Stimulated activated naive CD4-positive, alpha-beta T cell (primary cell): ENCODE data around the gene SPRYD3.
"Not testable (repeated sequence)": the region's sequence is repeated elsewhere in the genome, so short reads cannot be mapped to it uniquely, and the experiment has no call there.

Experiments
- DNase-seq, 6 experiments: peaks; one replicate each; lab custom pipeline; 2025; lab: John Stamatoyannopoulos, UW

The SPRYD3 gene

DNA sequence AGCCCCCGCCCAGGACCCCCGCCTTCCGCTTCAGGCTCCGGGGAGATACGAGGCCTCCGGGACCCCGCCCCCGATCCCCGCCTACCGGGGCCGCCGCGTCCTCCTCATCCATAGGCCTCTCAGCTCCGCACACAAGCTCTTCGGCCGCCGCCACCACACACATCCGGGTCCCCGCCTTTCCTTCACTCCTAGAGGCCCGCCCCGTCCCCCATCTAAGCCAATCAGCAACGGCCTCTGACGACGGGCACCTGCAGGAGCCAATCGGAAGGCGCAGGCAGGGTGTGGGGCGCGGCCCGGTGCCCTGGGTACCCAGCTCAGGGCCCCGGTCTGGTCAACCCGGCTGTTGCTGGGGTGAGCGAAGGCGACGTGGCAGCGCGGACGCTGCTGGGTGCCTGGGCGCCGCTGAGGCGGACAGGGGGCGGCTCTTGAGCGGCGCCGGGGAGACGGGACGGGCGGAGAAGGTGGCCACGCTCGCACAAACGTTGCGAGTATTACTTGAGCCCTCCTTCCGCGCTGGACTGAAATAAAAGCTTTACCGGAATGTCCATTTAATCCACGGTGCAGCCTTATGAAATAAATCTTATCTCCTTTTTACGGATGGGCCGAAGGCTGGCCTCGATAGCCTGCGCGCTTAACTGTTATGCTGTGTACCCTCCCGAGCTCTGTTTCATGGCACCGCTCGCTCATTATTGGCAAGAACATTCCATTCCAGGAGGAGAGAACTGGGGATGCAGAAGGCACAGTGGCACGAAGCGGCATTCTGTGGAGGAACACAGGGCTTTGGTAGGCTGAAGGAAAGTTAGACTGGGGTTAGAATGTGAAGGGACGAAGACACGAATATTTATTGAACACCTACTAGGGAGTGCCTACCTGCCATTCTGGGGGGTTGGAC lies at the start of gene SPRYD3:
Gene SPRYD3 (minus strand): TSS at position 165 of the 892 bp plus-strand sequence. CDS start 57 bp downstream, at position 108.
- DNase-seq, result peak; percentile 93 to 98 (median 96)

- no peak for DNase-seq
These were observed 48.0 kb upstream of the SPRYD3 start for GRCh38 chr12:53127169-53127568.

- no peak for DNase-seq
These were observed 45.1 kb upstream of the SPRYD3 start for GRCh38 chr12:53124352-53124723.

- no peak for DNase-seq
These were observed 44.6 kb upstream of the SPRYD3 start for GRCh38 chr12:53123578-53124351.

GRCh38 chr12:53122961-53123468 lies 43.8 kb upstream of the SPRYD3 start:
- DNase-seq, result no peak

DNA sequence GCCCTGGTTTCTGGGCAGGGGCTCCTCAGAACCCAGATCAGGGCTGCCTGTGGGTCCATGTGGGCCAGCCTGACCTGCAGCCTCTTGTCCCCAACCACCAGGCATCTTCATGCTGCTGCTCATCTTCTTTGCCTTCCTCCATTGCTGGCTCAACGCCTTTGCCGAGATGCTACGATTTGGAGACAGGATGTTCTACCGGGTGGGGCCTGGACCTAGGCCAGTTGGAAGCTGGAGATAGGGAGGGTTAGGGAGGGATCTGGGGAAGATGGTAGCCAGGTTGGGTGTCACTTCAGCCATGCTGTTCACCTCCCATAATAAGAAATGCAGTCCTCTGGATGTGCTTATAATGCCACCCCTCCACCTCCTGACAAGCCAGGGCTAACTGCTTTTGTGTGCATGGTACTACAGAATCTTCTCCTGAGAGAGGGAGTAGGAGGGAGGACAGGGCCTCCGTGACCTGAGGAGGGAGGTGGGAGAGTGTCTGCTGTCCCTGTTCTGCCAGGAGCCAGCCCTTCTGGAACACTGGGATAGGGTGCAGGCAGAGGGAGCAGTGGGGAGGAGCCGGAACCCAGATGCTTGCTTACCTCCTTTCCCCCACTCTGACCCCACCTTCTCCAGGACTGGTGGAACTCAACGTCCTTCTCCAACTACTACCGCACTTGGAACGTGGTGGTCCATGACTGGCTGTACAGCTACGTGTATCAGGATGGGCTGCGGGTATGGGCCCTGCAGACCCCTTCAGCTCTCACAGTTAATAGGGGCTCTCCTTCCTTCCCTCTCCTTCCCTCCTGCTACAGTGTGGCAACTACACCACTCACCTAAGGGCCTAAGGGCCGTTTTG lies 41.7 kb upstream of the SPRYD3 start:
- no peak for DNase-seq

DNA sequence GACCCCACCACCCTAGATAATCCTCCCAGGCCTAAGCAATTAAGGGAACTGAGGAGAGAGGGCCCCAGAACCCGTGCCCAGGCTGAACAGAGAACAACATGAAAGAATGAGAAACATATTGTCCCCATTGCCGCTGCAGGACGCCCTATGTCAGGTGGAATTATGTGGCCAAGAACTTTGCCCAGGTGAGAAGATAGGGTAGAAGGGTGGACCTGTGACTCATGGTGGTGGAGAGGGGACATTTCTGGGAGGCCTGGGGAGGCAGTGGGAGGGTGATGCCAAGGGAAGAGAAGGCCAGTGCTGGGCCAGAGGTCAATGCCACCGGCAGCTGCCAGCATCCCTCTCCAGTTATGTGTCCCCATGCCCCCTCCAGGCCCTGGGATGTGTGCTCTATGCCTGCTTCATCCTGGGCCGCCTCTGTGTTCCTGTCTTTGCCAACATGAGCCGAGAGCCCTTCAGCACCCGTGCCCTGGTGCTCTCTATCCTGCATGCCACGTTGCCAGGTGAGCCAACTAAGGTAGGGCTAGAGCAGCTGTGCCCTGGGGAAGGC lies 39.6 kb upstream of the SPRYD3 start:
- DNase-seq, result no peak

DNA sequence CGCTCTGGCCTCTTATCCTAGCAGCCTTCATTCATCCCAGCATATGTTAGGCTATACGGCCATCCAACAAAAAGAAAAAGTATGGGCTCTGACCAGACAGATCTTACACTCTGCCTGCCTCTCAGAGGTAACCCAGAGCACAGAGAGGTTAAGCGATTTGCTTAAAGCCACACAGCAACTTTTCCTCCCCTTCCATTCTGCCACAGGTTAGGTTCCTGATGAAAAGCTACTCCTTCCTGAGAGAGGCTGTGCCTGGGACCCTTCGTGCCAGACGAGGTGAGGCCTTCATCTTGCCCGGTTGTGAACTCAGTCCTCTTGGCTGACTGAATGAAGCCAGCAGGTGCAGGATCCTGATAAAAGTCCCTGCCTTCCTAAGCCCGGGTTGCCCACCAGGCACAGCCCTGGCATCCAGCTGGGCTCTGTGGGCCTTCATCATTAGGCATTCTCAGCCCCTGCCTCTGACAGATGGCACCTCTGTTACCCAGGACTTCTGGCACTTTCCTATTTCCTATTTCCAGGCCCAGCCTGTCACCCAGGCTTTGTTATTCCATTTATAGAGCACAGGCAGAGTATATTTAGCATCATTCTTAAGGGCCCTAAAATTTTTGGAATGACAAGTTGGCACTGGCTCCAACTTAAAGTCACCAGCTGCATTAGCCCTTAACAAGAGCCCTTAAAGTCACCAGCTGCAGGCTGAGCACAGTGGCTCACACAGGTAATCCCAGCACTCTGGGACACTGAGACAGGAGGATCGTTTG lies 36.9 kb upstream of the SPRYD3 start:
- DNase-seq, result no peak

DNA sequence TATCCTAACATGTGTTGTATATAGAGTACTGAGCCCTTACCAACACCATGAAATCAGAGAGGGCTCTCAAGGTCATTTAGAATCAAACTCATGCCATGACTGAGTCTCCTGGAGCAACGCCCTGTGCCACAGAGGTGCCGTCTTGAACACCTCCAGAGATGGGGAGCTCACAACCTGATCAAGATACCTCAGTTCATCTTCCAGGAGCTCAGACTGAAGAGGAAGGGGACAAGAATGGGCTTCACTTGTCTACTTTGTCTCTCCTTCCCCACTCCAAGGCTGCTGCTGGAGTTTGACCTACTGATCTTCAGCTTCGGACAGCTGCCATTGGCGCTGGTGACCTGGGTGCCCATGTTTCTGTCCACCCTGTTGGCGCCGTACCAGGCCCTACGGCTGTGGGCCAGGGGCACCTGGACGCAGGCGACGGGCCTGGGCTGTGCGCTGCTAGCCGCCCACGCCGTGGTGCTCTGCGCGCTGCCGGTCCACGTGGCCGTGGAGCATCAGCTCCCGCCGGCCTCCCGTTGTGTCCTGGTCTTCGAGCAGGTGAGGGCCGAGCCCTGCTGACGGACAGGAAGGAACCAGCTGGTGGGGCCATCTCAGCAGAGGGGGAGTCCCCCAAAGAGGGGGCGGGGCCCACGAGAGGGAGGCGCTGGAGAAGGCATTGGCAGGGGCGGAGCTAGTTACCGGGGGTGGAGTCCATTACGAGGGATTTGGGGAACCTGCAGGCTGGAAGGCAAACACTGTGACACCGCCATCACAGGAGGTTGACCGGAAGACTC lies 36.1 kb upstream of the SPRYD3 start:
- DNase-seq, result no peak

DNA sequence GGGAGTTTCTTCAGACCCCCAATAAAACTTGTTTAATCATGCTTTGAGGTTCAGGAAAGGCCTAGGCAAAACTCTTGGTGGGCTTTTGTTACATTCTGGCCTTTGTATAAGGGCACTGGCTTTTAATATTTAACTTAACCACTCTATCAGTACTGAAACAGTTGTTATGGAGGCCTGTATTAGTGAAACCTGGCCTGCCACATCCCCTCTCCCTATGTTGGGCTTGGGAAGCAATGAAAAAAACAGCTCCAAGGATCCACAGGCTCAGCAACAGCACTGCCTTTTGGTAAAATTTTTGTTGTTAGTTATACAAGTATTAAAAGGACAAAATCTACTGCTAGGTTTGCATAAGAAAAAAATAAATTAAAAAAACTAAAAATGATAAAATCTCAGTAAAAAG lies 34.8 kb upstream of the SPRYD3 start:
- no peak for DNase-seq

- no peak for DNase-seq
These were observed 34.0 kb upstream of the SPRYD3 start for GRCh38 chr12:53113136-53113705.

GRCh38 chr12:53112431-53112830 lies 33.2 kb upstream of the SPRYD3 start:
- DNase-seq, result not testable (repeated sequence)

DNA sequence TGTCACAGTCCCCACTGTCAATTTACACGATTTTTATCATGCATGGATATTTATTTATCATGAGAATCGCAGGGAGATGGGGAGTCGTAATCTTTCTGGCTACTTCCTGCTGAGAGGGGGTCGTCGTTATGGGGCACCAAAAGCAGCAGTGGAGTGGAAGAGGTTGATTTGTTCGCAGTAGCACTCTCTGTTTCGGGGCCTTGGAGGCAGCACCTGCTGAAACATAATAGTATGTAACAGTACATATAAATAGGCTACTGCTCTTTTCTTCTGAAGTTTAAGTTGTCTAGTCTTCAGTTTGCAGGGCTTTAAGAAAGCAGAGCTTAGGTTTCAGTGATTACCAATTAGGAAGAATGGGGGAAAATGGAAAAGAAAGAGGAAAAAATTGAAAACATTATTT lies 27.9 kb upstream of the SPRYD3 start:
- no peak for DNase-seq

GRCh38 chr12:53105712-53106439 lies 26.7 kb upstream of the SPRYD3 start:
- DNase-seq, result no peak

GRCh38 chr12:53105256-53105655 lies 26.1 kb upstream of the SPRYD3 start:
- no peak for DNase-seq

- peak in 1 of 6 experiments; percentile 12 for DNase-seq
These were observed 24.7 kb upstream of the SPRYD3 start for GRCh38 chr12:53103860-53104305.

DNA sequence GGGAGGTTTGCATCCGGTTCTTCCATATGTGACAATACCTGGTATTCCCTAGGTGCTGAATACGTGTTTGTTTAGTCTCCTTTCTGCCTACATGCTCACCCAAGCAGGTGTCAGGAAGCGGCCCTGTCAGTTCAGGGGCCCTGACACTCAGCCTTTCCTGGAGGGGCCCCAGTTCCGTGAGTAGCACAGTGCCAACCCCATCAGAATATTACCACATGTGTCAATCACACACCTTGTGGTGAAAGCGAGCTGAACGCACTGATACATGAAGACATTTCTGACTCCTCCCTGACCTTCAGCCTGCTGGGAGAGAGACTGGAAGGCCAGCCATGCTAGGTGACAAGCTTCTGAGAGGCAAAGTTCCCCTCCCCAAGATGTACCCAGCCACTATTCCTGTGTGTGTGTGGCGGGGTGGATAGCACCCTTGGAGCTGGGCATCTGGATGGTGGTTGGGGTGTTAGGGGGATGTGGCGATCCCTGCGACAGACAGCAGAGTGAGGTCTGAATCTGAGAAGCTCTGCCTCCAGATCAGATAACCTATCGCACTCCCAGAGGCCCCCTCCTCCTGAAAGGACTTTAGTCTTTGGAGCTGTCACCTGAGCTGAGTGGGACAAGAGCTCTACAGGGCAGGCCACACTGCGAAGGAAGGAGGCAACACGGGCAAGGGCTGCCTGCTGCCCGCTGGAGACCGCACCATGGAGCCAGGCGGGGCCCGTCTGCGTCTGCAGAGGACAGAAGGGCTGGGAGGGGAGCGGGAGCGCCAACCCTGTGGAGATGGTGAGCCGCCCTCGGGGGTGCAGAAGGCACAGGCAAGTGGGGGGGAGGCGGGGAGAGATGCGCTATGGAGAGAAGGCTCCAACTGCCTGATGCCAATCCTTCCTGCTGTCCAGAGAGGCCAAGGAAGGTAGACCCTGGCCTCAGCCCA lies 24.0 kb upstream of the SPRYD3 start, which contains the start of gene SOAT2:
Gene SOAT2 (plus strand): TSS at position 604 of the 925 bp plus-strand sequence. CDS start 92 bp downstream, at position 696.
- peak in 4 of 6 experiments; percentile 23 to 47 (median 31) for DNase-seq
